K562 (cell line): Measurements from ENCODE around the gene KCNJ15. TPM values are rescaled to one million over a fixed set of nuclear protein-coding genes. Genes with fewer than 3 reads are reported as not detected.
A peak's percentile ranks its signal among the peaks of the same experiment; 100 is the strongest.

ENCODE experiments used
- AFF4 ChIP-seq: sonication (generic); formaldehyde crosslinking; IDR thresholded peaks from 2 replicates; pipeline ENCODE4 v1.8.0; 2023; ENCODE audit warnings: mild to moderate bottlenecking, missing genetic modification reagents
- CBX5 ChIP-seq: IDR thresholded peaks from 2 replicates; pipeline ENCODE4 v1.6.1; 2014; ENCODE audit warnings: low read depth, borderline replicate concordance
- CHAMP1 ChIP-seq: fragments of 450-650 bp; IDR thresholded peaks from 2 replicates; pipeline ENCODE4 v1.6.1; 2016; ENCODE audit warnings: mild to moderate bottlenecking
- CHCHD3 ChIP-seq: fragments of 250-450 bp; sonication (Bioruptor Pico); IDR thresholded peaks from 2 replicates; pipeline ENCODE4 v2.1.2; 2022; ENCODE audit warnings: mild to moderate bottlenecking
- CREBBP ChIP-seq: IDR thresholded peaks from one replicate; pipeline ENCODE4 v1.6.1; 2012; ENCODE audit warnings: low read depth, mild to moderate bottlenecking, control low read depth, inconsistent platforms, low read length
- E2F6 ChIP-seq, 2 experiments: IDR thresholded peaks; 2 replicates each; pipeline ENCODE4 v1.6.1; 2011; ENCODE audit warnings: borderline replicate concordance in 1 of 2, control low read depth in 1 of 2, low read depth in 1 of 2, low read length in 1 of 2, mild to moderate bottlenecking in 1 of 2, mixed read lengths in 1 of 2, moderate library complexity in 1 of 2; ENCODE audit not compliant: insufficient read depth in 1 of 2, insufficient read length in 1 of 2, poor library complexity in 1 of 2, severe bottlenecking in 1 of 2; ENCODE audit errors: extremely low read depth in 1 of 2
- ELF4 ChIP-seq: fragments of 450-650 bp; formaldehyde crosslinking; IDR thresholded peaks from 2 replicates; pipeline ENCODE4 v1.4.0; 2022; ENCODE audit warnings: missing genetic modification characterization
- EP300 ChIP-seq: IDR thresholded peaks from 2 replicates; pipeline ENCODE4 v1.6.1; 2012; ENCODE audit warnings: low read length, improper control_type of control experiment
- KLF10 ChIP-seq: fragments of 250-450 bp; sonication (Bioruptor Pico); IDR thresholded peaks from 2 replicates; pipeline ENCODE4 v1.6.1; 2021; ENCODE audit warnings: matching md5 sums
- MXI1 ChIP-seq: IDR thresholded peaks from 2 replicates; pipeline ENCODE4 v1.6.1; 2011; ENCODE audit warnings: low read depth, mild to moderate bottlenecking, improper control_type of control experiment, low read length
- SMAD4 ChIP-seq: fragments of 250-450 bp; sonication (Bioruptor Pico); conservative IDR thresholded peaks from 2 replicates; pipeline ENCODE4 v1.8.0; 2021; ENCODE audit warnings: inconsistent platforms, mild to moderate bottlenecking, moderate library complexity
- SMARCA4 ChIP-seq: fragments of 450-650 bp; IDR thresholded peaks from 2 replicates; pipeline ENCODE4 v1.6.1; 2016
- VEZF1 ChIP-seq: fragments of 200-800 bp; sonication (Bioruptor generic); IDR thresholded peaks from 2 replicates; pipeline ENCODE4 v1.6.1; 2017; ENCODE audit warnings: missing genetic modification characterization, missing compliant biosample characterization
- ZBED1 ChIP-seq: IDR thresholded peaks from 2 replicates; pipeline ENCODE4 v1.6.1; 2014
- ZNF253 ChIP-seq: fragments of 250-450 bp; sonication (Bioruptor Pico); conservative IDR thresholded peaks from 2 replicates; pipeline ENCODE4 v1.6.1; 2021; ENCODE audit warnings: mild to moderate bottlenecking
- ZNF398 ChIP-seq: fragments of 250-450 bp; sonication (Bioruptor Pico); IDR thresholded peaks from 2 replicates; pipeline ENCODE4 v1.8.0; 2021; ENCODE audit warnings: moderate library complexity, mild to moderate bottlenecking, inconsistent platforms
- ZNF431 ChIP-seq: sonication (generic); formaldehyde crosslinking; IDR thresholded peaks from 2 replicates; pipeline ENCODE4 v1.8.0; 2022; ENCODE audit warnings: mild to moderate bottlenecking, missing genetic modification reagents
- polyA plus RNA-seq, 8 experiments: library from polyadenylated mRNA; depleted of rRNA in 4 of 8; stranded (reverse) in 5 of 8; unstranded in 3 of 8; fragments of >200 nt; fragmentation: Nextera tagmentation in 2 of 8; fragmentation: Illumina TruSeq in 1 of 8; extraction: Ambion mirVana in 2 of 8; extraction: Trizol in 1 of 8; gene quantifications; 2 replicates each; pipeline versions ENCODE4 v1.2.1 to v1.2.3, GENCODE V29; 2011 to 2014; ENCODE audit warnings: inconsistent platforms in 1 of 8, missing spikeins in 1 of 8
- total RNA-seq, 7 experiments: library from RNA; depleted of rRNA in 6 of 7; stranded (reverse); fragments of >200 nt in 6 of 7; fragmentation: Illumina TruSeq in 2 of 7; extraction: Trizol in 2 of 7; gene quantifications; 2 replicates each; pipeline versions ENCODE4 v1.2.1 to v1.2.3, GENCODE V29; 2011 to 2021; ENCODE audit warnings: low replicate concordance in 1 of 7

Gene KCNJ15
- total and polyA plus RNA-seq, 9 of the 15 experiments (the other 6 are each of a cell fraction or from before 2014, with no cell fraction given) = 0.20 to 3.0 (median 0.72) TPM; not detected in 1

- TF ChIP-seq MXI1 = no peak
- no peak for TF ChIP-seq E2F6 (IDR thresholded peaks at IDR 0.05; ENCODE audit: borderline replicate concordance in 1 of 2, extremely low read depth in 1 of 2, insufficient read depth in 1 of 2, insufficient read length in 1 of 2, low read depth in 1 of 2, low read length in 1 of 2, poor library complexity in 1 of 2, severe bottlenecking in 1 of 2)
- no peak for TF ChIP-seq CHAMP1
- TF ChIP-seq ZNF431 (CRISPR knock-in tag) = no peak
- TF ChIP-seq ZBED1 = no peak
- no peak for TF ChIP-seq ELF4 (CRISPR knock-in tag)
- TF ChIP-seq EP300 = peak; percentile 81; the same call in 1 of the 2 replicates
- TF ChIP-seq AFF4 (CRISPR knock-in tag) = no peak
- peak; percentile 88 for TF ChIP-seq SMARCA4
- TF ChIP-seq ZNF253 (CRISPR knock-in tag) = no peak
- TF ChIP-seq KLF10 (CRISPR knock-in tag) = no peak
- TF ChIP-seq VEZF1 (CRISPR knock-in tag) = peak; percentile 25; the same call in 1 of the 2 replicates
- TF ChIP-seq CBX5 = no peak
- TF ChIP-seq ZNF398 (CRISPR knock-in tag) = no peak
- TF ChIP-seq CREBBP = no peak
- no peak for TF ChIP-seq CHCHD3 (CRISPR knock-in tag)
- TF ChIP-seq SMAD4 (CRISPR knock-in tag) = 0 out of 2 replicates have a peak, but pooled peaks have one; percentile 23
Measured at GRCh38 chr21:38220270-38220737, 36.5 kb upstream of the KCNJ15 start (continued).
